HG02588 (cell line): ENCODE measurements around the gene XPNPEP1.

Experiments
- ATAC-seq: cut with Tn5 transposase; IDR thresholded peaks from one replicate; pipeline ENCODE4 v1.9.1; 2021; ENCODE audit warnings: mild to moderate bottlenecking, moderate library complexity; ENCODE audit not compliant: unreplicated experiment

Gene XPNPEP1

DNA sequence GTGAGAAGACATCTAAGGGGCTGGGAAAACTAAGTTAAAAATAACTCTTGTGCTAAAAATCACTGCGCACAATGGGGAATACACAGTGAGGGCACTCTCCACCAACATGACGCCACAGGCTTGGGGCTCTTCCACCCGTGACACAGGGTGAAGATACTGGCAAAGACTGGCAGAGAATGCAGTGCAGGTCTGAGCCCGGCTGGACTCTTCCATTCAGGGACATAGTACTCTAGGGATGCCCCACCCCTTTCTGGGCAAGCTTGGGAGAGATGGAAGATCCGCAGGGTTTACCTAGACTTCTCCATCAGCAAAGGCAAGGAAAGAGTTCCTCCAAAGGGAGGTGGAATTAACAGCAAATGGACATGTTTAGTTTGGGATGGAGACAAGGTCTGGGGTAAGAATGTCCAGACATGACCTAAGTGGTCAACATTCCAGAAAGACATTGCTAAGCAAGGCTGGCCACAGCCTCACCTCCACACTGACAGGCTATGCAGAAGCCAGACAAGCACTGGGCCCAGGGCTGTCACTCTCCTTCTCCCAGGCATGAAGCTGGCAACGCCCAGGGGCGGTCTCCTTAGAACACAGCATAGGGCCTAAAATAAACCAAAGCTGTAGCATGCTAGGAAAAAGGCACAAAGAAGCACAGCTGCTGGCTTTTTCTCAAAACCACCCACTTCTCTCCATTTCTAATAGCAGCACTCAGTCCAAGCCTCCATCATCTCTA lies 28.1 kb downstream of the XPNPEP1 start:
- ATAC-seq = no peak

GRCh38 chr10:109894516-109894915 lies 28.8 kb downstream of the XPNPEP1 start:
- no peak for ATAC-seq

GRCh38 chr10:109893386-109893785 lies 29.9 kb downstream of the XPNPEP1 start:
- no peak for ATAC-seq

DNA sequence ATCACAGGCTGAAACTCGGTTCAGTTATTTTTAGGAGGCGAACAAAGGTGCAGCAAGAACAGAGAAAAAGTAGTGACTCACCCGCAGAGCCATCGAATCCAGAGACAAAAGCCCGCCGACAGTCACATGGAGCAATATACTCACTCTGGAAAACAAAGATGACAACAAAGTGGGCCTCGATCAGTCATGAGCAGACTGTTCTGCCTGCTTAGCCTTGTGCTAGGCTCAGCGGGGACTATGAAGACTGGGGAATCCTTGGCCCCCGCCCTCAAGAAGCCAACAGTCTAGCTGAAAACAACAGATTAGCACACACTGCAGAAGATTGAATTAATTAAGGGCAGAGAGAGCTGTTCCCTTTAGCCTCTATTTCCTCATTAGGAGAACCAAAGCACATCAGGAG lies 30.4 kb downstream of the XPNPEP1 start:
- ATAC-seq = no peak

GRCh38 chr10:109892117-109892516 lies 31.2 kb downstream of the XPNPEP1 start:
- ATAC-seq = no peak

GRCh38 chr10:109891105-109891504 lies 32.2 kb downstream of the XPNPEP1 start:
- no peak for ATAC-seq

DNA sequence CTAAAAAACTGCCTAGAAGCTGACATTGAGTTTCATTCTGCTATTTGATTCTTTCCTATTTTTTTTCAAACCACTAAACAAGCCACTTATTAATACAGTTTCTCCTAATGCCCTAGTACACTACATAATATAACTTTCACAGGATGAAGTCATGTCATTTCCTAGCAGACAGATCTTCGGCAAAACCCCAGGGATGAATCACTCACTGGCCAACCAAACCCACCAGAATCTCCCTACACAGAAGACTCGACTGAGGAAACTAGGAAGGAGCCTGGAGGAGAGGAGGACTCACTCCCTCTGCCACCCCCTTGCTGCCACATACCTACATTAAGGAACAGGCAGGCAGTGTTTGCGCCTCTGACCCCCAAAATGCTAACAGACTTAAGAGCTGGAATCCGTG lies 33.4 kb downstream of the XPNPEP1 start:
- no peak for ATAC-seq

DNA sequence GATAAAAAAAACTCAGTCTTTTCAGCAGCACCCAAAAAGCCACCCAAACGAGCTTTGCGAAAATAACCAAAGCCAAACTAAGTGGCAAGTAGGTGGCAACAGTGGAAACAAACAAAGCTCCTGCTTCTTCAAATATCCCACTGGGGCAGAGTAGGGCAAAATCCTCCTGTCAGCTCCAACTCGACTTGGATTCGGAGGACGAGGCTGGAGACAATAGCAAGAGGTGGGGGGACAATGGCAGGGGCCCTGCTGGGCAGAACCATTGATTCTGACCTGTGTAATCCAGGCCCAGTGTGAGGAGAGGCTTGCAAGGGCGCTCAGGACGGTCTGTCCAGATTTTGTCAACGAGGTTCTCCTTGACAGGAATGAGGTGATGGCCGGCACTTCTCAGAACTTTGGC lies 35.5 kb downstream of the XPNPEP1 start:
- no peak for ATAC-seq

GRCh38 chr10:109887243-109887642 lies 36.1 kb downstream of the XPNPEP1 start:
- no peak for ATAC-seq

- ATAC-seq = no peak
Measured at GRCh38 chr10:109886781-109887140, 36.5 kb downstream of the XPNPEP1 start.

GRCh38 chr10:109886037-109886780 lies 37.1 kb downstream of the XPNPEP1 start:
- no peak for ATAC-seq

DNA sequence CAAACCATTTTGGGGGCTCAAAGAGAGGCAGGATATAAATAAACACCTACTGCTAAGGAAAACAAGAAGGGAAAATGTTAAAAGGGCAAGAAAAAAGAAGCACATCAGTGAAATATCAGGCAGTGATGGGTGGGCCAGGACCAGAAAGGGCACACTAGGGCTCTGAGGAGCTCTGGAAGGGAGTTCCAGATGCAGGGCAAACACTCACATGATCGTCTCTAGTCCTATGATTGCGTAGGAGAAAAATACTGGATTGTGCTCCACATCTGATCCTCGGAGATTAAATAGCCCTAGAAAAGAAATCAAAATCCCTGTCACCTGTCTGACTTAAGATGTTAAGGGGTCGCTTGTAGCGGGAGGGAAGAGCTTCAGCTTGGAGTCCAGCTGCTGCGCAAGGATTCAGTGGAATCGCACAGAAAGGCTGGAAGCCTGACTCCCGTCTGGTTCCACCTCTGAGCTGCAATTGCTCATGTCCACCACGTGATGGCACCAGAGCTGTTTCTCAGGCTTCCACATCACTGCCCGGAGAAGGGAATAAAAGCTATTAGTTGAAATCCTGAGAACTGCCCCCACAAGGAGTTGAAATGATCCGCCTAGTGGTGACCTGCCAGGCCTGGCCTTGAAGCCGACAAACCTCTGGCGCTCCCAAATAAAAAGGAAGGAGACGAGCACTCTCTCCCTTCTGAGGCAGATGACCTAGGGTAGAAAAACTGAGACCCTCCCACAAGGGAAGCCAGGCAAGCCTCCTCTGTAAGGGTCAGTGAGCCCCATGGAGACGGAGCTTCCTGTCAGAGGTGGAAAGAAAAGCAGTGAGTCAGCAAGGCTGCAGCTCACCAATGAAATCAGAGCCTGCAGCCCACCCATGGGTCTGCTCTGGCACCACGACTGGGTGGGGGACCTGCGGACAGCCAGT lies 39.2 kb downstream of the XPNPEP1 start:
- ATAC-seq = peak; percentile 54

DNA sequence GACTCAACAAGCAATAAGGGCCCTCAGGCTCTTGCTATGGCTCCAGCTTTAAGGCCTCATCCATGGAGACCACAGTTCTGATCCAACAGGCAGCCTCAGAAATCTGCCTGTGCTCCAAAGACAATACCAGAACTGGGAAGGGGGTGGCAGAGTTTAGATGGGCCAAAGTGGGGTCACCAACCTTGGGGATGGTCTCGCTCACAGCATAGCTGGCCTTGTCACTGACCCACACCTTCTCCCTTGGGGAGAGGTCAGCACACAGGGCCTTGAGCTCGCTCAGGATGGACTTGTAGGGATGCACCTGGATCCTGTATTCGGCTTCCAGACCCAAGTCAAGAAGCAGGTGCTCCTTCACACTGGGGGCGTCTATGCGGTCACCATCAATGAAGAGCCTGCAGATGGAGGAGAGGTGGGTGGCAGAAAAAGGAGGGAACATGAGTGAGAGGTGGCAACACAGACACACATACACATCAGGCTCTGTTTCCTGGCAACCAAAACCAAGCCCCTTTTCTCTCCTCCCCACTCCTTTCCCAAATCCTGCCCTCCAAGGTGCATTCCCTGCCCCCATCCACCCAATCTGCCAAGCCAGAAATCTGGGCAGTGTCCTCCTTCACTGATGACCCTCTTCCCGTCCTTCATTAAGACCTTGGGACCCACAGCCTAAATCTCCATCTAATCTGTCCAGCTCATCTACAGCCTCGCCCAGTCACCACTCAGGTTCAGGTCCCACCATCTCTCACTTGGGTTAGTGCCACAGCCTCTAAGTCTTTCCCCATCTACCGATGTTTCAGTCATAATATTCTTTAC lies 40.9 kb downstream of the XPNPEP1 start:
- no peak for ATAC-seq

DNA sequence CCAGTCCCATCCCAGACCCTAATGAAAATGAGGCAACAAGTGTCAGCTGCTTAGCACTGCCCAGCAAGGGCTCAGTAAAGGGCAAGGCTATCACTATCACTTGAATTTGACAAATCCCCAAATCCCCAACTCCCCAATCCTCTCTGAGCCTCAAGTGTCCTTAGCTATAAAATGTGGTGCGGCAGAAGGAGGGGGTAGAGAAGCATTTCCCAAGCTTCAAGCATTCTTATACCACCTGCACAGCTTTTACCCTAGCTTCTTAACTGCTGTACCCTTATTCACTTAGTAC lies 41.6 kb downstream of the XPNPEP1 start:
- ATAC-seq = no peak

DNA sequence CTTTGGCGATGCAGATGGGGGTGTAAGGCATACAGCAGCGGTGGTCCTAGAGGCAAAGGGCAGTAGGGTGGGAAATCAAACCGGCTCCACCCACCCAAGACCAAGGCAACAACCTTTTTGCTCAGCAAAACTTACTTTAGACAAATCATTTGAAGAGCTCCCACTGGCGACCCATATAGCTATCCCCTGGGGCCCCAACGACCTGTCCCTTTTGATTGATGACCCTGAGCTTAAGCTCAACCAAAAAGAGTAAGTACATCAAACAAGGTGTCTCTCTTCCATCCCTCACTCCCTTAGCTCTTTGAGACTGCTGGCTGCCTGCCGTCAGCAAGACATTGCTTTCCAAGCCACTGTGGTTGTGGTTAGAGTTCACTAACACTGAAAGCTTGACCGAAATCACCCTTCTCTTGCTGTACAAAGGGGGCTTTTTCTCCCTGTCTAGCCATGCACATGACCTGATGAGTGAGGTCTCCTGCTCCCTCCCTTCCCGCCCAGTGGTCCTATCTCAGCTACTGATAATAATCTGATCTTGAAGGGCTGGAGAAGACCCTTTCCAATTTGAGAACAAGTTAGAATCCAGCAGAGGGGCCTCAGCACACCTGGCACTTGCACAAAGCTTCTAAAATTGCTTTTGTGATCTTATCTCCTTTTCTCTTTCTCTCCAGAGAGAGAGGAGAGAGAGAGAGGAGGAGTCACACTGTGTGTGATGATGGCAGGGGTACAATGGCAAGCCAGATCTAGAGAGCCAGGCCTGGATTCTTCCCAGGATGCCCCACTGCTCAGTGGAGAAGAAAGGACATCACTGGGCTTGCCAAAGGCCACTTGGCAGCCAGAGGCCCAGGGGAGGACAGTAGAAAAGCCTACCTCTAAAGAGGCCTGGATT lies 42.2 kb downstream of the XPNPEP1 start:
- ATAC-seq = peak; percentile 74

GRCh38 chr10:109877546-109877945 lies 45.8 kb downstream of the XPNPEP1 start:
- no peak for ATAC-seq

DNA sequence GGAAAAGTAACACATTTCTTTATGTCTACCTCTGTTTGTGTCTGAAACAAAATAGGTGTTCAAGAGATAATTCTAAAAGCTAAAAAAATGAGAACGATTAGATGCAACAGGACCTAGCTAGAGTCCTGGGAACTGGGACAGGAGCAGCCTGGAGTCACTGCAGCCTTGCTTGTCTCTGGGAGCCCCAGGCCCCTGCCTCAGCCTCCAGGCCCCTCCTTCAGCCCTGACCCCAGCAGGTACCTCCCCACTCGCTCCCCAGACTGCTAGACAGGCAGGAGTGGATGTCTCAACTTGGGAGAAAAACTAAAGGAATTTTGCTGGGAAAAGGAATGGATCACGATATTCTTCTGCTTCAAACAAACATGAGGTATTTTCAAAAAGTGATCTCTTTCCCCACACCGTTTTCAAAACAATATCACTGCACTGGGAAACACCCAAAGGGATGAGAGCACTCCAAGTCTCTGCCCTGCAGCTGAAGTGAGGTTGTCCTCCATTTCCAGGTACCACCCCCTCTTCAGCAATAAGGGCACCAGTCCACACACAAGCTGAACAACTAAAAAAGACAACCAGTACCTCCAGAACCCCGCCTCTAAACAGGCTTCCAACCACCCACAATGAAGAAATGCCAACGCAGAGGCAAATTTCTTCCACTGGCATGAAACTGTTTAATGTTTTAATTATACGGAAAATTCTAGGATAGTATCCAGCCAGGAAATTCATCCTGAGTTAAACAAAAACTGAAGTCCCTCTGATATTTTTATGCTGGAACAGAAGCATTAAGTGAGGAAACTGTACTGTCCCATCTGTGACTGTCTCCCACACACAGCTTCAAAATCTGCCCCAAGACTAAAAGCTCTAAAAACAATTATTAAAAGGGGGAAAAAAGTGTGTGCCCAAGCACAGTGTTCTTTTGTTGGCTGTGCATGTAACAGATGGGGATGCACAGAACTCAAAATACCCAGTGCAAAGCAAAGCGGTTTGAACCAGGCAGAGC lies 47.2 kb downstream of the XPNPEP1 start:
- no peak for ATAC-seq

GRCh38 chr10:109875151-109875568 lies 48.2 kb downstream of the XPNPEP1 start:
- no peak for ATAC-seq

DNA sequence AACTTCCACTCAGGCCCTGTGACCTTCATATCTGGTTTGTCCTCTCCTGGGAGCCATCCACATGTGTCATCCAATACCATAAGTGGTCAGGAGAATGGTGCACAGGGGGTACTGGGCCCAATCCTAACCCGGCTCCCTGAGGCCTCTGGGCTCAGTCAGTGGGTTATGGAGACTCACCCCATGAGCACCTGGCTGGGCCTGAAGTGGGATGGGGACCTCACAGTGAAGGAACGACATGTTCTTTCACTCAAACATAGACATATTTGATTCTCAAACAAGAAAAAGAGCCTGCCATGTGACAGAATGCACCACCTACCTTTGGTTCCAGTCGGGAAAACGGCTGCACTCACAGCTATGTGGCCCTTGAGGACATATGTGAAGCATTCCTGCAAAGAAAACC lies 51.8 kb downstream of the XPNPEP1 start:
- no peak for ATAC-seq
